ENCODE data around the gene CARD10.
A peak's percentile ranks its signal among the peaks of the same experiment; 100 is the strongest.

CARD10 gene

GRCh38 chr22:37502342-37503182 lies 16.7 kb downstream of the CARD10 start:
- no peak for DNase-seq

GRCh38 chr22:37501610-37502341 lies 17.4 kb downstream of the CARD10 start:
- DNase-seq = no peak

GRCh38 chr22:37500745-37501609 lies 18.2 kb downstream of the CARD10 start:
- no peak for DNase-seq

GRCh38 chr22:37499789-37500540 lies 19.2 kb downstream of the CARD10 start:
- no peak for DNase-seq

DNA sequence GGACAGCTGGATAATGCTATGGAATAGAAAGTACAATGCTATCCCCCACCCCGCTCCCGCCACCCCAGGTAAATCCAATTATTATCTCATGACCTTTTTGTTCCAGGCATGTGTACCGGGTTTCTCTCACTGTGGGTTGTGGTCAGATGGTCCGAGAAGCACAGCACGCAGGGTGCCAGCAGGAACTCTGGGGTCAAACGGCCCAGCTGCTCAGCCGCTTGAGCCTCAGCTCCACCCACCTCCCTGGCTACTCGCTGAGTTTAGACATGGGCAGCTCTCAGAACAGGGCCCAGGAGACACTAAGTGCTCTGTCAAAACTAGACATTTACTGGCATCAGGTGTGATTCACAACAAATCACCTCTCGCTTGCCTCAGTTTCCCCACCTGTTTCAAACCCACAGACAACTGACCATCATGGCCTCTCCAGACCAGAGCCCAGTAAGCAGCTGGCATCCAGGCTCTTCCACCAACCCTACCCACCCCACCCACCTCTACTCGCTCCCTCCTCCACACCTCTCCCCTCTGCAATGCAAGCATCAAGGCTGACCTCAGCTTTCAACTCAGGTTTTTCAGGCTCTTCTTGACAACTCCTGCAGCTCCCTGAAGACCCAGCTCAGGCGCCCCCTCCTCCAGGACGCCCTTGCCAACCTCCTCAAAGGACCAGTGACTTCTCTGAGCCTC lies 20.0 kb downstream of the CARD10 start:
- DNase-seq = no peak

GRCh38 chr22:37498289-37498909 lies 20.8 kb downstream of the CARD10 start:
- peak; percentile 66 for DNase-seq

- DNase-seq = no peak
These were observed 22.1 kb downstream of the CARD10 start for GRCh38 chr22:37497062-37497599.

GRCh38 chr22:37496651-37497050 lies 22.6 kb downstream of the CARD10 start:
- no peak for DNase-seq

GRCh38 chr22:37493979-37494378 lies 25.2 kb downstream of the CARD10 start:
- no peak for DNase-seq

DNA sequence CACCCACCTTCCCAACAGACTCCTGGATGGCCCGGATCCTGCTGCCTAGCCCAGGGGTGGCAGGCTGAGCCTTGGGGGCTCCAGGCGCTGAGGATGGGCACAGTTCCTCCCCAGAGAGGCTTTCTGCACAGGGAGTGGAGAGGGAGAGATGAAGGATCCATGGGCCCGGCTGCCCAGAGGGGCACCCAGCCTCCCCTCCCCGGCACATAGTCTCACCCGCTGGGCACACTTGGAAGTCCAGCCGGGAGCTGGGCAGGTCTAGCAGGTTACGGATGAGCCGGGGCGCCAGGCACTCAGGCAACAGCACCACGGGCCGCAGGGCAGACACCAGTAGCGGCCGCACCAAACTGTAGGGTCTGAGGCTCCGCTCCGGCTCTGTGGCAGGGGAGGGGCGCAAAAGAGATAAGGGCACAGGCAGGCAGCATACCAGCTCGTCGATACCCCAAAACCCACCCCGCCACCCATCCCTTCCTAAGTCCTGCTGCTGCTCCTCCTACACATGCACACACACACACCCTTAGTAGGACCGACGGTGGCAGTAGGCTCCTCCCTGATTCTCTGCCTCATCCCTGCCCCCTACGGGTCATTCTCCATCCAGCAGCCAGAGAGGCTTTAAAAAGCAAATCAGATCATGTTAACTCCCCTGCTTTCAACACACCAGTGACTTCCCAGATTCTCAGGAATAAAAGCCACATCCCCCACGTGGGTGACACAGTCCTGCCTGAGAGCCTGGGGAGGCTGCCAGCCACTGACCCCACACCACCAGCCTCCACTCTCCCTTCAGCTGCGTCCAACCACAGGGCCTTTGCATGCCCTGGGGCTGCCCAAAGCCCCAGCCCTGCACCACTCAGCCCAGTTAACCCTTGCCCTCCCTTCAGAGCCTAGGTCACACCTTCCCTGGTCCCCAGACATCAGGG lies 26.5 kb downstream of the CARD10 start:
- peak; percentile 55 for DNase-seq

- DNase-seq = no peak
These were observed 27.4 kb downstream of the CARD10 start for GRCh38 chr22:37491559-37492427.

DNA sequence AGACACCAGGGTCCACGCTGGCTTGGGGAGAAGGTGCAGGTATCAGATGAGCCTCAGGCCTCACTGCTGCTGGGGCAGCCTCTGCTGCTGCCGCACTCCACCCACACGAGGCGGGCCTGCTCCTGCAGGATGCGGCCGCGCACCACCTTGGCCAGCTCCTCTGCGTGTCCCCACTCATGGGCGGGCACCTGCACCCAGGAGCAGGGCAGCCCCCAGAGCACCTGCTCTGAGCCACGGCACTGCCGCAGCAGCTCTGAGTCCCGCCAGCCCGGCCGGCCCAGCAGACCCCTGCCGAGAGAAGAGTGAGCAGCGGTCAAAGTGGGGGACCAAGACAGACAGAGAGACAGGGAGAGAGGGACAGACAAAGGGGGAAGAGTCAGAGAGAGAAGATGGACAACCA lies 28.1 kb downstream of the CARD10 start:
- no peak for DNase-seq

GRCh38 chr22:37489983-37490382 lies 29.2 kb downstream of the CARD10 start:
- DNase-seq = no peak

DNA sequence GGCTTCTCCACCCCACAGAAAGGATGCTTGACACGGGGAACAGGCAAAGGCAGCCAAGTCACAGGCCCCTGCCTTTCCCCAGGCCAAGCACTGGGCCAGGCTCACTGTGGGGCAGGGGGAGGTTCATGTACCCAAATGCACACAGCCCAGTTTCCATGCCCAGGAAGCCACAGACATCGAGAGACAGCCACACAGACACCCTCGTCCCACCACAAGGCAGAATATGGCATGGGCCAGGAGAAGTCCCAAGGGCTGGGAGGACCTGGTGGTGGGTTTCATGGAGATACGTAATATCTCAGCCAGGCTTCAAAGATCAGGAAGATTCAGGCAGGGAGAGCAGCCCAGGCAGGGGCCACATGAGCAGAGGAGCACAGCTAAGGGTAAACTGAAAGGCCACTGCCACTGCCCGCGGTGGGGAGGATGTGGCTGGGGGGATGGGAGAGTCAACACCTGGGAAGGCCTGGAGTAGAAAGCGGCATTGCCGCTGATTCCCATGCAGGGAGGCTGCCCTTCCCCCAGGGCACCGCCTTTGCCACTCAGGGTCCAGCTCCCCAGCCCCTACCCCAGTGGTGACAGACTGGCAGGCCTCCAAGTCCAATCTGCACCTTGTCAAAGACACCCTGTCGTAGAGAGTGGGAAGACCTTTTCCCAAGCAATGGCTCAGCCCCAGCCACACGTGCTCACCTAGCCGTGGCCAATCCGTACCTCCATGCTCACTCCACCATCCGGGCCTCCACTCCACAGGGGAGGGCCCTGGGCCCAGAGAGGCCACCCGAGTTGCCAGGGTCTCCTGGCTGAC lies 30.7 kb downstream of the CARD10 start:
- no peak for DNase-seq

GRCh38 chr22:37487571-37487970 lies 31.6 kb downstream of the CARD10 start:
- DNase-seq = peak; percentile 49

- no peak for DNase-seq
These were observed 32.1 kb downstream of the CARD10 start for GRCh38 chr22:37487129-37487528.

DNA sequence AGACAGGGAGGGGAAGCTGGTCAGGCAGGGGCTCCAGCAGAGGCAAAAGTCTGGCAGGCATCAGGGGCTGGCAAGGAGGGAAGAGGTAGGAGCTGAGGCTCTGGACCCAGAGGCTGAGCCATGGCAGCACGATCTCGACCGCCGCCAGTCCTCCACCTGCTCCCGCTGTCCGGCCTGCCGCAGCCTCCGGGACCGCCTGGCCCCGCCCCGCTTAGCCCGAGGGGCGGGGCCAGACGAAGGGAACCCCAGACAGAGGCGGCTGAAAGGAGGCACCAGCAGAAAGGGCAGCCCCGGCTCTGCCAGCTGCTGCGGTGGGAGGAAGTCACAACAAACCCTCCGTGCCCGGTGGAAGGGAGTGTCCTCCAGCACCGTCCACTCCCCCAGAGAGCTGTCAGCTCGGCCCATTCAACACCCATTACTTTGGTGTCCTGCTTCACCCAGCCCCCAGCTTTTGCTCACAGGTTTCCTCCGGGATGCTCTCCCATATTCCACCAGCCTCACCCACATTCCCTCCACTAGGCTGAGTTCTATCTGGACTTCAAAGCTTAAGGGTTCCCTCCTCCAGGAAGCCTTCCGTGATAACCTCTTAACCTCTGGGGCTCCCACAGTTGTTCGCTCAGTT lies 32.9 kb downstream of the CARD10 start, which contains the start of gene MFNG:
Gene MFNG, minus strand, starts transcription at position 161 of the 622 bp plus-strand sequence. CDS start 207 bp downstream, outside the sequence.
- peak; percentile 95 for DNase-seq

Measured in RPMI8226 (cell line).